Esophagus (tissue), 2 donors: Measurements from ENCODE around the gene RGS9BP. TPM values are rescaled to one million over a fixed set of nuclear protein-coding genes. Genes with fewer than 3 reads are reported as not detected.

Experiments
- H3K27ac ChIP-seq, 2 donors: one replicate each; pipeline ENCODE4 v1.5.1; 2013; ENCODE audit warnings: low read depth in 2 of 2, mild to moderate bottlenecking in 2 of 2, inconsistent platforms in 1 of 2, low read length in 1 of 2, moderate library complexity in 1 of 2
- H3K27me3 ChIP-seq, 2 donors: one replicate each; pipeline ENCODE4 v1.6.1; 2013; ENCODE audit warnings: low read length in 2 of 2, control low read depth in 1 of 2, mild to moderate bottlenecking in 1 of 2; ENCODE audit not compliant: insufficient read depth in 2 of 2, control insufficient read depth in 1 of 2
- H3K36me3 ChIP-seq, 2 donors: one replicate each; pipeline ENCODE4 v1.6.1; 2013; ENCODE audit warnings: low read length in 1 of 2; ENCODE audit not compliant: control insufficient read depth in 2 of 2, insufficient read depth in 2 of 2
- H3K4me1 ChIP-seq, 2 donors: one replicate each; pipeline ENCODE4 v1.6.1; 2013; ENCODE audit warnings: low read length in 1 of 2; ENCODE audit not compliant: control insufficient read depth in 2 of 2, insufficient read depth in 2 of 2
- H3K4me3 ChIP-seq, 2 donors: one replicate each; pipeline ENCODE4 v1.5.1; 2013; ENCODE audit warnings: low read length in 2 of 2, mild to moderate bottlenecking in 2 of 2, low read depth in 1 of 2, moderate library complexity in 1 of 2
- H3K9me3 ChIP-seq, 2 donors: one replicate each; pipeline ENCODE4 v1.6.1; 2013; ENCODE audit warnings: mild to moderate bottlenecking in 2 of 2, low read depth in 1 of 2, low read length in 1 of 2, moderate library complexity in 1 of 2; ENCODE audit not compliant: control insufficient read depth in 2 of 2, insufficient read depth in 1 of 2
- WGBS, 2 donors: extraction: QIAGEN DNeasy Blood & Tissue Kit; methylation state at CpG; one replicate each; pipeline ENCODE4 v1.1.7; 2013; 5-methylcytosine and 5-hydroxymethylcytosine counted together
- polyA plus RNA-seq, 2 donors: library from polyadenylated mRNA; stranded (reverse); fragments of 200-250 nt; gene quantifications; one replicate each; pipeline ENCODE4 v1.2.3, GENCODE V29; 2013
- donor health status: healthy with polysubstance abuse.
- donor health status: Bipolar disorder and iron deficiency.

The RGS9BP gene
- polyA plus RNA-seq, 2 donors = 0.12 to 0.37 TPM

DNA sequence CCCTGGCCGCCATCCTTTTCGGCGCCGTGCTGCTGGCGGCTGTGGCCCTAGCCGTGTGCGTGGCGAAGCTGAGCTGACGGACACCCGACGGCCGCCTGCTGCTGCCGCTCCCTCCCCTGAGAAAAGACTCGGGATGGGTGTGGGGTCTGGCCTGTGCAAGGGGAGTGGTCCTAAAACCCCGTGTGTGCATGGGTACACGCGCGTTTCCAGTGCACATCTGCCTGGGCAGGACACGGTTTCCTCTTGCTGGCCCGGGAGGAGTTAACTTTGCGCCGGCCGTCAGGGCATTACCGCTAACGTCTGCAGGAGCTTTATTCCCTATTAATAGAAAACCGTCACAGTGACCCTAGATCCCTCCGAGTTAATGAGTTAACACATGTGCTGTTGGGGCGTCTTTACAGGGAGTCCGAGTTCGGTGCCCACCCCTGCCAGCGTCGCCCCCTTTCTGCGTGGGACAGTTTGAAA, 1.3 kb downstream of the RGS9BP start:
- no peaks in the 10 kb centered on the region for H3K36me3 ChIP-seq
- H3K27ac ChIP-seq = no peak overlapping the region
- H3K4me3 ChIP-seq = peak overlapping the region; percentile 47 to 55
- H3K27me3 ChIP-seq = no peaks in the 10 kb centered on the region
- no peaks in the 10 kb centered on the region for H3K9me3 ChIP-seq
- 28 to 34% methylated on average over 33 of the region's 33 CpGs for WGBS, 2 donors
- H3K4me1 ChIP-seq = peaks cover 8 to 25% of the 10 kb centered on the region in 2 donors

DNA sequence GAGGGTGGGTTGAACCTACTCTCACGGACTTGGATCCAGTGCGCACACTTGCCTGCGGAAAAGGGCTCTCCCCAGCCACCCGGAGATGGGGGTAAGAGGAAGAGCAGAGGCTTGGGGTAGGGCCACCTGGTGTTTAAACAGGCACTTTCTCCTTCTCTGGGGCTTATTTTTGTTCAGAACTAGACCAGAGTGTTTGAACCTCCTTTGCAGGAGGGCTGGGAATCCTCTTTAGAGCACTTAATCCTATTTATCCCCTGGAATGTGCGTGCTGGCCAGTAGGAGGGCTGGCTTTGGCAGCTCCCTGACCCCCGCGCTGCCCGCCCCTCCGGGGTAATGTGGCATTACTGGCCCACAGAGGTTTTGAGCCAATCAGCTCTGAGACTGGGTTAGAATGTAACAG, 2.0 kb downstream of the RGS9BP start:
- no peaks in the 10 kb centered on the region for H3K9me3 ChIP-seq
- H3K4me1 ChIP-seq = peaks cover 8 to 22% of the 10 kb centered on the region in 2 donors
- H3K4me3 ChIP-seq = no peak overlapping the region
- no peaks in the 10 kb centered on the region for H3K27me3 ChIP-seq
- H3K36me3 ChIP-seq = no peaks in the 10 kb centered on the region
- 49% methylated on average over 9 of the region's 9 CpGs for WGBS, 2 donors
- H3K27ac ChIP-seq = peak overlapping the region; percentile 34 to 62

DNA sequence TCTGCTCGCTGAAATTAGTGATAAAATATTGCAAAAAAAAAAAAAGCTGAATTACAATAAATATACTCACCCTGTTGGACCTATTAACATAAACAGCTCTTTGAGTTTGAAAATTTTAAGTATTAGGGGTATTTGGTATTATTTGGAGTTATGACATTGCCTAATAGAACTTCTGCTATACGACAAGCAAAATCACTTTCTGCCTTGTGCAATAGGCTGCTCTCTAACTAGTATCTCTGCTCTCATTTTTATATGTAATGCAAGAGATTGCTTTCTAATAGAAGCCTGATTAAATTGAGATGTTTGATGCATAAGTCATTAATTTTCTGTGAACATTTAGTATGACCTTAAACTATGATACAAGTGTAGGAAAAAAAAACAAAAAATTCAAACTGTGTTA, 5.3 kb downstream of the RGS9BP start:
- H3K4me3 ChIP-seq = no peak overlapping the region
- 75 to 83% methylated on average over 2 of the region's 2 CpGs for WGBS, 2 donors
- H3K4me1 ChIP-seq = peaks cover 0 to 11% of the 10 kb centered on the region in 2 donors
- H3K9me3 ChIP-seq = no peaks in the 10 kb centered on the region
- no peaks in the 10 kb centered on the region for H3K36me3 ChIP-seq
- H3K27ac ChIP-seq = no peak overlapping the region
- no peaks in the 10 kb centered on the region for H3K27me3 ChIP-seq

DNA sequence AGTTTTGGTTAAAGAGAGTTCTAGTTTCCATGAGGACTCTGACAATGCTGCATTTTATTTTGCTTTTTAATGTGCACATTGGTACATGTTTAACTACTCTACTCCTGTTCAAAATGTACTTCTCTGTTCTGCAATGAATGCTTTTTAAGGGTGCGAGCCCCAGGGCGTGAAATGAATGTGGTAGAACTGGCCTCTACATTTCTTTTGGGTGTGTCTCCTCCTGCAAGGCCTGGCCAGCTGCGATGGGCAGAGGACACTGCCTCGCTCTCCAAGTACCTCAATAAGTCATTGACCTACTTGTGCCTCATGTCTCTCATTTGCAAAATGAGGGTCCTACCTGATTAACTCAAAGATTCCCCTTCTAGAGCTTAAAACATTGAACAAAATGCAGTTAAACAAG, 6.7 kb downstream of the RGS9BP start:
- no peaks in the 10 kb centered on the region for H3K36me3 ChIP-seq
- H3K4me3 ChIP-seq = no peak overlapping the region
- H3K4me1 ChIP-seq = peaks cover 0 to 3% of the 10 kb centered on the region in 2 donors
- H3K9me3 ChIP-seq = no peaks in the 10 kb centered on the region
- WGBS, 2 donors = 63 to 70% methylated on average over 4 of the region's 4 CpGs
- peak overlapping the region in 1 of 2 donors; percentile 63 for H3K27ac ChIP-seq
- H3K27me3 ChIP-seq = no peaks in the 10 kb centered on the region

GRCh38 chr19:32686847-32687475, 11.3 kb downstream of the RGS9BP start:
- WGBS, 2 donors = 94 to 95% methylated on average over 6 of the region's 6 CpGs
- H3K4me1 ChIP-seq = peaks cover 0 to 4% of the 10 kb centered on the region in 2 donors
- no peaks in the 10 kb centered on the region for H3K9me3 ChIP-seq
- no peak overlapping the region for H3K27ac ChIP-seq
- no peaks in the 10 kb centered on the region for H3K27me3 ChIP-seq
- H3K36me3 ChIP-seq = no peaks in the 10 kb centered on the region
- no peak overlapping the region for H3K4me3 ChIP-seq

- Histone ChIP-seq H3K27me3 (no peaks in the 10 kb centered on the region), H3K4me3 (no peak overlapping the region), H3K4me1 (peaks cover 0 to 7% of the 10 kb centered on the region in 2 donors), H3K36me3 (no peaks in the 10 kb centered on the region), H3K9me3 (no peaks in the 10 kb centered on the region), H3K27ac (no peak overlapping the region)
- WGBS, 2 donors = 86 to 90% methylated on average over 4 of the region's 4 CpGs
Measured at GRCh38 chr19:32687681-32688080, 12.0 kb downstream of the RGS9BP start.

DNA sequence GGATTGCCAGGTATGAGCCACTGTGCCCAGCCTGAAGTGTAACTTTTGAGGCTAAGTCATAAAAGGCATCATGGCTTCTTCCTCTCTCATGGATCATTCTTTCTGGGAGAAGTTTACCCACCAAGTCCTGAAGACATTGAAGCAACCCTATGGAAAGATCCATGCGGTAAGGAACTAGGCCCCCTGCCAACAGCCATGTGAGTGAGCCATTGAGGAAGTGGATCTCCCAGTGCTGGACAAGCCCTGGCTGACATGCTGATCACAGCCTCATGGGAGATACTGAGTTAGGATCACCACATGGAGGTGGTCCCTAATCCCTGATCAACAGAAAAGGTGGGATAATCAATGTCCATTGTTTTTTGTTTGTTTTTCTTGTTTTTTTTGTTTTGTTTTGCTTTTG, 12.7 kb downstream of the RGS9BP start:
- 65 to 79% methylated on average over 1 of the region's 1 CpG for WGBS, 2 donors

DNA sequence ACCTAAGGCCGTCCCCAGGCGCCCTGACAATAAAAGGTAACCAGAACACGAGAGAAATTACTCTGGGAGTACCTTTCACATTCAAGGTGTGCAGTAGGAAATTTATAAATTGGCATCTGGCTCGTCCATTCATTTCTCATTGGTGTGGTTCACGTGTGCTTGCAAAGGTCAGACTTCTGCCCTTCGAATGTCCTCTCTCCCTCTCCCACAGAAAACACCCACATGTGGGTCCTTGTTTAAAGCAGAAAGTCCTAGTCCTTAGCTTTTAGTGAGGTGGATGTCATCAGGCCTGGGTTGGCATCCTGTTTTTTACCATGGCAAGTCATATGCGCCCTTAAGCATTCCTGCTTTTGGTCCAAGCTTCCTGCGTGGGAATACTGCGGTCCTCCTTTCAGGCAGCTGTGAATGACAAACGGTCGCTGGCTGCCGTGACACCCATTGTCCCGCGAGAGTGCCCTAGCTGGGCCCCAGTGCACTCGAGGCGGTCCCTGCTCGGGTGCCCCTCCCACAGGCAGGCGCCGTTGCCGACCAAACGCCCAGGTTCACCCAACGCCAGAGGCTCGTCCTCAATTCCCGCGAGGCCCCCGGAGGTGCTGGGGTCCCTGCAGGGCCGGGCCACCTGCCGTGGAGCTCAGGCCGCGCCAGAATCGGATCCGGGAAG, 15.8 kb downstream of the RGS9BP start, which contains the start of gene NUDT19:
Gene NUDT19 (plus strand): TSS at position 531 of the 661 bp plus-strand sequence. CDS start 140 bp downstream, outside the sequence.
- Histone ChIP-seq H3K27me3 (no peaks in the 10 kb centered on the region), H3K9me3 (no peaks in the 10 kb centered on the region), H3K4me1 (peaks cover 0 to 15% of the 10 kb centered on the region in 2 donors), H3K36me3 (no peaks in the 10 kb centered on the region), H3K27ac (peak within 1 kb of the TSS; percentile 90 to 96), H3K4me3 (peak within 1 kb of the TSS; percentile 87 to 92)
- 5% methylated on average over 32 of the region's 32 CpGs for WGBS, 2 donors

More for the DNA sequence above, 12.7 kb downstream of the RGS9BP start:
- Histone ChIP-seq H3K36me3 (no peaks in the 10 kb centered on the region), H3K27ac (no peak overlapping the region), H3K27me3 (no peaks in the 10 kb centered on the region), H3K4me3 (no peak overlapping the region), H3K4me1 (peaks cover 0 to 11% of the 10 kb centered on the region in 2 donors), H3K9me3 (no peaks in the 10 kb centered on the region)

DNA sequence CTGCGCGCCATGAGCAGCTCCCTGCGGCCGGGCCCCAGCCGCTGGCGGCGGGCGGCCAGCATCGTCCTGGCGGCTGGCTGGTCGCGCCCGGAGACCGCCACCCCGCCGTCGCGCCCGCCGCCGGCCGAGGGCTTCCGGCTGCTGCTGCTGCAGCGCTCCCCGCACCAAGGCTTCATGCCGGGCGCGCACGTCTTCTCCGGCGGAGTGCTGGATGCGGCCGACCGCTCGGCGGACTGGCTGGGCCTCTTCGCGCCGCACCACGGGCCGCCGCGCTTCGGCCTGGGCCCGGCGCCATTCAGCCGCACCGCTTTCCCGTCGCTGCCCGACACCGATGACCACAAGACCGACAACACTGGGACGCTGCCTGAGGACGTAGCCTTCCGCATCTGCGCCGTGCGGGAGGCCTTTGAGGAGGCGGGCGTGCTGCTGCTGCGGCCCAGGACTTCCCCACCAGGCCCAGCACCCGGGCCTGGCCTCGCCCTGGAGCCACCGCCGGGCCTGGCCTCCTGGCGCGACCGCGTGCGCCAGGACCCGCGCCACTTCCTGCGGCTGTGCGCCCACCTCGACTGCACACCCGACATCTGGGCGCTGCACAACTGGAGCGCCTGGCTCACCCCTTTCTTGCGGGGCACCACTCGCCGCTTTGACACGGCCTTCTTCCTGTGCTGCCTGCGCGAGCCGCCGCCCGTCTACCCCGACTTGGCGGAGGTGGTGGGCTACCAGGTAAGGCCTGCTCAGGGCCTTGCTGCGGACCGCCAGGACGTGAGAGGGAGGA, 16.5 kb downstream of the RGS9BP start:
- Histone ChIP-seq H3K27ac (peak overlapping the region; percentile 90 to 96), H3K9me3 (no peaks in the 10 kb centered on the region), H3K4me3 (peak overlapping the region; percentile 87 to 92), H3K4me1 (peaks cover 0 to 19% of the 10 kb centered on the region in 2 donors), H3K36me3 (no peaks in the 10 kb centered on the region), H3K27me3 (no peaks in the 10 kb centered on the region)
- 2 to 8% methylated on average over 79 to 93 of the region's 93 CpGs for WGBS, 2 donors
